GM23338 (cell line): Measurements from ENCODE around the gene CRADD.

ENCODE experiments used
- CREB1 ChIP-seq: fragments of 250-450 bp; sonication (Bioruptor Pico); IDR thresholded peaks from 2 replicates; pipeline ENCODE4 v1.5.0; 2020; ENCODE audit warnings: low read depth, mild to moderate bottlenecking, moderate library complexity
- EZH2 ChIP-seq: fragments of 200-600 bp; sonication (generic); IDR thresholded peaks from one replicate; pipeline ENCODE4 v1.8.0; 2017; ENCODE audit warnings: antibody characterized with exemption, mild to moderate bottlenecking, low read depth; ENCODE audit not compliant: unreplicated experiment
- EZH2phosphoT487 ChIP-seq: fragments of 200-600 bp; sonication (generic); IDR thresholded peaks from one replicate; pipeline ENCODE4 v1.8.1; 2018; ENCODE audit warnings: antibody characterized with exemption; ENCODE audit not compliant: unreplicated experiment
- NANOG ChIP-seq: IDR thresholded peaks from 2 replicates; pipeline ENCODE4 v1.6.1; 2016; ENCODE audit warnings: antibody characterized with exemption, borderline replicate concordance
- POLR2AphosphoS5 ChIP-seq: IDR thresholded peaks from 2 replicates; pipeline ENCODE4 v1.6.1; 2016; ENCODE audit warnings: antibody characterized with exemption, low read depth
- REST ChIP-seq: IDR thresholded peaks from one replicate; pipeline ENCODE4 v1.6.1; 2018; ENCODE audit warnings: antibody characterized with exemption; ENCODE audit not compliant: unreplicated experiment
- STAT1 ChIP-seq: IDR thresholded peaks from one replicate; pipeline ENCODE4 v1.6.1; 2016; ENCODE audit warnings: antibody characterized with exemption; ENCODE audit not compliant: unreplicated experiment
- ZNF114 ChIP-seq: fragments of 250-450 bp; sonication (Bioruptor Pico); IDR thresholded peaks from 2 replicates; pipeline ENCODE4 v1.5.0; 2020; ENCODE audit warnings: mild to moderate bottlenecking, moderate library complexity
- TF ChIP-seq, protein P1 (sequence below), 2 experiments: fragments of 200-600 bp in 1 of 2; sonication (generic) in 1 of 2; conservative IDR thresholded peaks; 2 replicates each; pipeline versions ENCODE4 v1.5.1 to v1.6.1; 2016 to 2017; ENCODE audit warnings: antibody characterized with exemption in 2 of 2, low read depth in 2 of 2, mild to moderate bottlenecking in 2 of 2, moderate library complexity in 1 of 2

DNA sequence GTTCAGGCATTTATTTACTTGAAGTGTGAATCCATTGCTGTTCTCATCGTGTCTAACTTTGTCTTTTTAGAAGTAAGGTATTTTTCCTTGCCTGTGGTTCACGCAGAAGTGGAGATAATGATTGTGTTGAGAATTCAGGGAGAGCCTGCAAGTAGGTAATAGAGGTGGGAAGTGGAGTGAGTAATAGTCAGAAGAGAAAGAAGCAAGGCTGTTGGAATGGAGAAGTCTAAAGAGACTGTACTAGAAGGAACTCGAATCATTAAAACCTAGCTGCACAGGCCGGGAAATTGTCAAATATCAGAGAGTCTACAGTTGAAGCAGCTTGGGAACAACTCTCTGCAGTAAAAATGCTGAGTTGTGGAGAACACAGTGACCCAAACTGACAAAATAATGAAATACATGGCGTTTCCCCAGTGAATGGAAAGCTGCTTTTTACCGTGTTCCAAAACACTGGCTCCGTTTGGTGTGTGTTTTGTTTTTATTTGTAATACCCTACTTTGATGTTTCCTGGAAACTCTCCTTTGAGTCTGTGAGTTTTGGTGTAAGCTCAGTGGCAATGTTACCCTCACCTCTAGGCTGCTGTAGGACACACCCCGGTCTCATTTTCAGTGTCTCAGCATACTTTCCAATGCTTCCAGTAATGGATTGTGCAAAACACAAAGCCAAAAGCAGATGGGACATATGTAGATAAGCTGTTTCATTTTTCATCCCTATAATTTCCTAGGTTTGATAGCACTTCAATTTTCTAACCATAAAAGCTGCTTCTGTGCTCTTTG lies 146.6 kb downstream of the CRADD start:
- TF ChIP-seq, protein P1, sequence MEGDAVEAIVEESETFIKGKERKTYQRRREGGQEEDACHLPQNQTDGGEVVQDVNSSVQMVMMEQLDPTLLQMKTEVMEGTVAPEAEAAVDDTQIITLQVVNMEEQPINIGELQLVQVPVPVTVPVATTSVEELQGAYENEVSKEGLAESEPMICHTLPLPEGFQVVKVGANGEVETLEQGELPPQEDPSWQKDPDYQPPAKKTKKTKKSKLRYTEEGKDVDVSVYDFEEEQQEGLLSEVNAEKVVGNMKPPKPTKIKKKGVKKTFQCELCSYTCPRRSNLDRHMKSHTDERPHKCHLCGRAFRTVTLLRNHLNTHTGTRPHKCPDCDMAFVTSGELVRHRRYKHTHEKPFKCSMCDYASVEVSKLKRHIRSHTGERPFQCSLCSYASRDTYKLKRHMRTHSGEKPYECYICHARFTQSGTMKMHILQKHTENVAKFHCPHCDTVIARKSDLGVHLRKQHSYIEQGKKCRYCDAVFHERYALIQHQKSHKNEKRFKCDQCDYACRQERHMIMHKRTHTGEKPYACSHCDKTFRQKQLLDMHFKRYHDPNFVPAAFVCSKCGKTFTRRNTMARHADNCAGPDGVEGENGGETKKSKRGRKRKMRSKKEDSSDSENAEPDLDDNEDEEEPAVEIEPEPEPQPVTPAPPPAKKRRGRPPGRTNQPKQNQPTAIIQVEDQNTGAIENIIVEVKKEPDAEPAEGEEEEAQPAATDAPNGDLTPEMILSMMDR (conservative IDR thresholded peaks at IDR 0.05; ENCODE audit: low read depth in 2 of 2): no peak
- TF ChIP-seq STAT1 (no peak), POLR2AphosphoS5 (no peak), REST (no peak), CREB1 (CRISPR knock-in tag) (no peak), EZH2phosphoT487 (no peak), EZH2 (no peak), ZNF114 (no peak), NANOG (no peak)
